Measurements from ENCODE around the gene DPYSL5. TPM values are rescaled to one million over a fixed set of nuclear protein-coding genes. Genes with fewer than 3 reads are reported as not detected.

Gene DPYSL5
- 201 and 203 TPM in 2 replicates for total RNA-seq
- long read RNA-seq, full-length matches to known transcripts: 4 of 40 reads
- long read RNA-seq, partial matches to known transcripts: 2 of 40 reads
- long read RNA-seq, other reads (novel, unspliced or antisense): 34 of 40 reads

GRCh38 chr2:26847655-26848335 lies at the start of gene DPYSL5:
Gene DPYSL5 (plus strand): TSS chr2:26848132. CDS start chr2:26898500, 50,368 bp downstream.
- peak; percentile 86 for DNase-seq (ENCODE audit: low read depth, low spot score)
- H3K27me3 Mint-ChIP-seq (ENCODE audit: low read depth): peaks cover 40% of the 10 kb centered on the region
- peak within 1 kb of the TSS; percentile 57 for H3K27ac Mint-ChIP-seq (ENCODE audit: unreplicated experiment)
- no peaks in the 10 kb centered on the region for H3K9me3 Mint-ChIP-seq
- peak within 1 kb of the TSS; percentile 96 for H3K4me3 Mint-ChIP-seq
- peaks cover 2% of the 10 kb centered on the region for H3K36me3 Mint-ChIP-seq (ENCODE audit: low read depth)
- peaks cover 34% of the 10 kb centered on the region for H3K4me1 Mint-ChIP-seq
- no peak for TF ChIP-seq CTCF (conservative IDR thresholded peaks at IDR 0.05)

GRCh38 chr2:26801328-26801727 lies 46.6 kb upstream of the DPYSL5 start:
- Mint-ChIP-seq H3K4me1 (no peaks in the 10 kb centered on the region), H3K27me3 (ENCODE audit: low read depth) (no peaks in the 10 kb centered on the region), H3K36me3 (ENCODE audit: low read depth) (peaks cover 15% of the 10 kb centered on the region), H3K4me3 (no peak overlapping the region), H3K9me3 (no peaks in the 10 kb centered on the region), H3K27ac (ENCODE audit: unreplicated experiment) (no peak overlapping the region)
- no peak for DNase-seq (ENCODE audit: low read depth, low spot score)
- TF ChIP-seq CTCF (conservative IDR thresholded peaks at IDR 0.05): no peak

- DNase-seq (ENCODE audit: low read depth, low spot score): no peak
- H3K9me3 Mint-ChIP-seq: no peaks in the 10 kb centered on the region
- H3K27me3 Mint-ChIP-seq (ENCODE audit: low read depth): no peaks in the 10 kb centered on the region
- no peak overlapping the region for H3K4me3 Mint-ChIP-seq
- peaks cover 15% of the 10 kb centered on the region for H3K36me3 Mint-ChIP-seq (ENCODE audit: low read depth)
- no peak for TF ChIP-seq CTCF (conservative IDR thresholded peaks at IDR 0.05)
- H3K27ac Mint-ChIP-seq (ENCODE audit: unreplicated experiment): peak overlapping the region; percentile 78
- H3K4me1 Mint-ChIP-seq: no peaks in the 10 kb centered on the region
Observed at GRCh38 chr2:26801796-26802195, 46.1 kb upstream of the DPYSL5 start.

GRCh38 chr2:26805241-26805676 lies 42.7 kb upstream of the DPYSL5 start:
- Mint-ChIP-seq H3K27ac (ENCODE audit: unreplicated experiment) (no peak overlapping the region), H3K4me3 (no peak overlapping the region)

GRCh38 chr2:26807788-26808460 lies 40.0 kb upstream of the DPYSL5 start:
- Mint-ChIP-seq H3K4me3 (no peak overlapping the region), H3K27ac (ENCODE audit: unreplicated experiment) (no peak overlapping the region), H3K27me3 (ENCODE audit: low read depth) (no peaks in the 10 kb centered on the region), H3K36me3 (ENCODE audit: low read depth) (no peaks in the 10 kb centered on the region), H3K9me3 (no peaks in the 10 kb centered on the region), H3K4me1 (peaks cover 24% of the 10 kb centered on the region)
- no peak for TF ChIP-seq CTCF (conservative IDR thresholded peaks at IDR 0.05)
- DNase-seq (ENCODE audit: low read depth, low spot score): no peak

More at GRCh38 chr2:26805241-26805676, 42.7 kb upstream of the DPYSL5 start:
- Mint-ChIP-seq H3K9me3 (no peaks in the 10 kb centered on the region), H3K36me3 (ENCODE audit: low read depth) (peaks cover 6% of the 10 kb centered on the region), H3K27me3 (ENCODE audit: low read depth) (no peaks in the 10 kb centered on the region), H3K4me1 (peaks cover 13% of the 10 kb centered on the region)
- no peak for TF ChIP-seq CTCF (conservative IDR thresholded peaks at IDR 0.05)
- DNase-seq (ENCODE audit: low read depth, low spot score): no peak
